Ecto neural progenitor cell (in vitro differentiated cells): ENCODE data around the gene IL20.
A peak's percentile ranks its signal among the peaks of the same experiment; 100 is the strongest.

ENCODE experiments used
- DNase-seq: peaks from one replicate; pipeline ENCODE4 v3.0.0-alpha.2; 2018; ENCODE audit warnings: low spot score

Gene IL20

GRCh38 chr1:206904423-206905142 is 39.2 kb downstream of the IL20 start:
- no peak for DNase-seq

- DNase-seq = no peak
Measured at GRCh38 chr1:206905295-206906164, 40.1 kb downstream of the IL20 start.

GRCh38 chr1:206907304-206907991 is 42.0 kb downstream of the IL20 start:
- DNase-seq = peak; percentile 59

GRCh38 chr1:206908038-206908437 is 42.6 kb downstream of the IL20 start:
- DNase-seq = no peak

- DNase-seq = peak; percentile 69
Measured at GRCh38 chr1:206909161-206909882, 43.9 kb downstream of the IL20 start.

GRCh38 chr1:206909883-206910318 is 44.5 kb downstream of the IL20 start:
- no peak for DNase-seq

- no peak for DNase-seq
Measured at GRCh38 chr1:206911064-206911663, 45.7 kb downstream of the IL20 start.

GRCh38 chr1:206912445-206913095 is 47.1 kb downstream of the IL20 start:
- DNase-seq = peak; percentile 68

- DNase-seq = no peak
Measured at GRCh38 chr1:206913766-206914537, 48.5 kb downstream of the IL20 start.

- DNase-seq = no peak
Measured at GRCh38 chr1:206915030-206915735, 49.8 kb downstream of the IL20 start.

GRCh38 chr1:206916000-206916709 is 50.7 kb downstream of the IL20 start:
- DNase-seq = no peak

GRCh38 chr1:206918076-206918475 is 52.7 kb downstream of the IL20 start:
- no peak for DNase-seq
